Measurements from ENCODE around the gene MYLK.
"Not testable (repeated sequence)": the region's sequence is repeated elsewhere in the genome, so short reads cannot be mapped to it uniquely, and the experiment has no call there.

MYLK gene

DNA sequence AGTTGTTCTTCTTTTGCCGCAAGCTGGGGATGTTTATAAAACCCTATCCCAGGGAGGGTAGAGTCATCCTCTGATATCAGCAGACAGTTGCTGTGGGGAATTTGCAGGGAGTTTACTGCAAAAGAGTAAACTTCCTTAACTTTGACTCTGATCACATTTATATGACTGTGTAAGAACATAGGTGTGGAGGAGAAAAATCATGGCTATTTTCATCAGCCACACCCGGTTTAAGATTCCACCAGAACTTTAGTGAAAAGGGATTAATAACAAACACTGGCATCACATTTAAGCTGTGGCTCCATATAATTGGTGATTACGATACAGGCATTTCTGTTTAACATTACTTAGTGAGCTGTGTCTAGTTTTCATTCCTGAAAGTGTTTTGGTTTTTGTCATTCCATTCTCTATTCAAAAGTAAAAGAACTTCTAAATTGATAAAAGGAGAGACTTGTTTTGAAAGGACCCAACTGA, 143.1 kb downstream of the MYLK start:
- no peak for DNase-seq

DNA sequence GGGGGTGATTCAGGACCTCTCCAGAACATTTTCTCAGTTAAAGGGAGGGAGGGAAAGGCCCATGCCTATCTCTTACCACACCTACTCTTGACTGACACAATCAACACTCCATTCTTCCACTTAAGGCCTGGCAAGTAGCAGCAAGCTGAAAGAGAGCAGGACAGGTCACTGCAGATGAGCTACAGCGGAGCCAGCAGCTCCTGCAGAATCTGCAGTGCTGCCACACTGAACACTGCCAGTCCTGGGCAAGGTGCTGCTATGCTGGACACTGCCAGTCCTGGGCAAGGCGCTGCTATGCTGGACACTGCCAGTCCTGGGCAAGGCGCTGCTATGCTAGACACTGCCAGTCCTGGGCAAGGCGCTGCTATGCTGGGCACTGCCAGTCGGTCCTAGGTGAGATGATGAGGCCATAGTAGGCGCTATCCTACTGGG, 143.7 kb downstream of the MYLK start:
- DNase-seq: no peak

GRCh38 chr3:123739754-123740153, 144.4 kb downstream of the MYLK start:
- no peak for DNase-seq

- DNase-seq: no peak
These were observed 145.0 kb downstream of the MYLK start for GRCh38 chr3:123739106-123739505.

GRCh38 chr3:123738522-123738921, 145.6 kb downstream of the MYLK start:
- not testable (repeated sequence) for DNase-seq

- no peak for DNase-seq
These were observed 147.0 kb downstream of the MYLK start for GRCh38 chr3:123737168-123737567.

- no peak for DNase-seq
These were observed 148.7 kb downstream of the MYLK start for GRCh38 chr3:123735456-123735855.

GRCh38 chr3:123734527-123734902, 149.6 kb downstream of the MYLK start:
- DNase-seq: no peak

- DNase-seq: no peak
These were observed 150.2 kb downstream of the MYLK start for GRCh38 chr3:123733805-123734526.

- no peak for DNase-seq
These were observed 150.8 kb downstream of the MYLK start for GRCh38 chr3:123733341-123733740.

GRCh38 chr3:123732447-123732846, 151.7 kb downstream of the MYLK start:
- no peak for DNase-seq

DNA sequence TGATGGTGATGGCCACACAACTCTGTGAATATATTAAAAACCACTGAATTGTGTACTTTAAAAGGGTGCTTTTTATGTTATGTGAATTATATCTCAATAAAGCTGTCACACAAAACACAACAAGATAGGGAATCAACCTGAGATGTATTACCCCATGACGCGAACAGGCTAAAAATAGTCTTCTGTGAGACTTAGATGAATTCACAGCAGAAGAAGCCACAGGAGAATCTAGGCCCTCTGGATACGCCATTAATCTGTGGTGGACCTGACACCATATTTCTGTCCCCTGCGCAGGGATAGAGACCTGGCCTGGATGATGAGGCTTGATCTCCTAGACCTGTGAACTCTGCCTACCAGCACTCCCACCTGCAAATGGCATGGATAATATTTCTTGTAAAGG, 153.3 kb downstream of the MYLK start:
- no peak for DNase-seq

GRCh38 chr3:123728991-123729390, 155.1 kb downstream of the MYLK start:
- no peak for DNase-seq

- DNase-seq: no peak
These were observed 156.1 kb downstream of the MYLK start for GRCh38 chr3:123728014-123728413.

DNA sequence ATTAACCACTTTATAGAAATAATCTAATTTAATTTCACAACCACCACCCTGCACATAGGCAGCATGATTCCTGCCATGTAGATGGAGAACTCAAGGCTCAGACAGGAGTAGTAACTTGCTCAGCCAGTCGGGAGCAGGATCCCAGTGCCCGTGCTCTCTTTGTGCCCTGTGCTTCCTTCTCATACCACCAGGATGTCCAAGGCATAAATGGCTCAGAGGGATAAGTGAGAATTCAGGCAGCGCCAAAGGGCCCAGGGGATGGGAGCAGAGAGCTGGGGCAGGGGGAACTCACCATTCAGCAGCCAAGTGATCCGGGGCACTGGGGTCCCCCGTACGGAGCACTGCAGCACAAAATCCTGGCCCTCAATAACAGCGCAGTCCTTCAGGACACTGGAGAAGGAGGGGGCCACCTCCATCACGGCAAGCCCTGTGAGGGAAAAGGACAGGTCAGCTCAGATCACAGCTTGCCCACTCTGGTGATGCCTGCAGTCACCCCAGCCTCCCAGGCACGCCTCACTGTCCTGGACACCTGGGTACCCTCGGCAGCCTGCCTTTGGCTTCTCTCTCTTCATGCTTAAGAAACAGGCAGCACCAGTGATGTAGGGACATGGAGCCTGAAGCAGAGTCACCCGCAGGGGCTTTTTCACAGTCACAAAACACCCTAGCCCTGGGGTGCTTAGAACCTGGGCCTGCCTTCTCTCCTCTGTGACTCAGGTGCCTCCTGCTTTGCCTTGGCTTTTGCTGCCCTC, 158.3 kb downstream of the MYLK start:
- peak in 1 of 2 experiments; percentile 1 for DNase-seq

- no peak for DNase-seq
These were observed 159.8 kb downstream of the MYLK start for GRCh38 chr3:123724306-123724705.

DNA sequence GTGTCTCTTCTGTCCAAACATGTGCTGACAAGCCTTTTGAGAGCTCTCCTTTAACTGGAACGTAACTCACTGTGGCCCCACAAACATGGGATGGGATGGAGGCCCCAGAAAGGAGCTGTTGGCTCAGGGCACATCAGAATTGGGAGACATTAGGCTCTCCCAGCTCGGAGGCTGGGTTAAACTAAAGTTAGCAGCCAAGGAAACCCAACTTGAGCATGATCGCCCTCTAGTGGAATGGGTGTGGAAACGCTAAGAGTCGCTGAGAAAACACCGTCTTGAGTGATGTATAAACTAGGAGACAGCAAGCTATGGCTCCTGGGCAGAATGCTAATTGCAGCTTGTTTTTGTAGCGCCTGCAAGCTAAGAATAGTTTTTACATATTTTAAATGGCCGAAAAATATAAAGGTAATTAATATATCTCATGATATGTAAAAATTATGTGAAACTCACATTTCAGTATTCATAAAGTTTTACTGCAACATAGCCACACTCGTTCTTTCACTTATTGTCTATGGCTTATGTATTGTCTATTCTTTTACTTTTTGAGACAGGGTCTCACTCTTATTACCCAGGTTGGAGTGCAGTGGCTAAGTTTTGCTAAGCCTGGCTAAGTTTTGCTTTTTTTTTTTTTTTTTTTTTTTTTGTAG, 160.5 kb downstream of the MYLK start:
- DNase-seq: peak; percentile 60 to 83

- no peak for DNase-seq
These were observed 161.1 kb downstream of the MYLK start for GRCh38 chr3:123723070-123723469.

DNA sequence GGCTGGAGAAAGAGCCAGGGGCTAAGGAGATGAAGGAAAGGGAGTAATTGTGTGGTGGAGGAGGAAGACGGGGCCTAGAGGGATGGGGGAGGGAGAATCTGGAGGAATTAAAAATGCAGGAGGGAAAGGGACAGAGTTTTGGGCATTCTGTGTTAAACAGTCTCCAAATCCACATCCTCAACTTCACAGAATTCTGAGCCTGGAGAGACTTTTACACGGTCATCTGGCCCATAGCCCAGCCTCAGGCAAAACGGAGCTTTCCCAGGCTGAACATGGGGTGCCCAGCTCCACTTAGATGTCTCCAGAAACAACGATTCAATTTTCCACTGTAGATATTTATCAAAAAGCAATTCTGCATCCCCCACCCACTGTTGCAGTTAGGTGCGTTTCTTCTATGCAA, 161.7 kb downstream of the MYLK start:
- DNase-seq: no peak

DNA sequence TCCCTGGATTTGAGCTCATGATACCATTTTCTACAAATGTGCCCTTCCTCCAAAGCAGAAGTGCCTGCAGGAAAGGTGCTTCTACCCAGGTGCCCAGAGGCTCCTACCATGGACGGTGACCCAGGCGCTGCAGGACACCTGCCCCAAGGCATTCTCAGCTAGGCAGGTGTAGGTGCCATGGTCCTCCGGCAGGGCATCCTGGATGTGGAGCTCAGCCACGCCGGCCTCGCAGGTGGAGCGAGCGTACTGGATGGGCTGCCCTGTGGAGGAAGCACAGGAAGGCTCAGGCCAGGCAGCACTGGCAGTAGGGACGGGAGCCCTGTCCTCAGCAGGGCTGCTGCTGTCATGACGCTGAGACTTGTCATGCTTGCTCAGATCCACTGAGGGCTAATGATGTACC, 162.1 kb downstream of the MYLK start:
- no peak for DNase-seq

DNA sequence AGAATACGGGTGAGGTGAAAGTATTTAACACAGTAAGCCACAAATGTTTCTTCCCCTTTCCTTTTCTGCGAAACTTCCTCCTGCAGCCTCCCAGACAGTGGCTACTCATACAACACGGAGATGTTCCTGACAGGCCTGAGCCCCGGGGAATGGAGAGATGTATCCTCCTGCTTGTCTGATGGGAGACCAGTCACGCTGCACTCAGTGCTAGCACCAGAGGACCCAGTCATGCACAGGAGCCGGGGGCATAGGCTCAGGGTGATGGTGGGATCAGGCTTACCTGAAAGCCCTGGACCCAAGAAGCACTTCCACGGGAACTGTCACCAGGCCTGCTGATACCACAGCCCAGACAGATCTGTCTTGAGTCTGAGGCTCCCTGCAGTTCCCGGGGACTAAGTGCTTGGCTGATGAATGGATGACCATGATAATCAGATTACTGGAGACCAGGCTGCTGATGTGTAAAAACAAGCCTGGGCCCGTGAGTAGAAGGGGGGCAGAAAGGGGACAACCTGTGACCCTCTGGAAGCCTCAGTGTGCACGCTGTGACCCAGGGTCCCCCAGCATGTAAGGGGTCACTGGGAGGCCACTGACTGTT, 162.9 kb downstream of the MYLK start:
- not testable (repeated sequence) for DNase-seq

GRCh38 chr3:123720638-123721037, 163.5 kb downstream of the MYLK start:
- DNase-seq: no peak

DNA sequence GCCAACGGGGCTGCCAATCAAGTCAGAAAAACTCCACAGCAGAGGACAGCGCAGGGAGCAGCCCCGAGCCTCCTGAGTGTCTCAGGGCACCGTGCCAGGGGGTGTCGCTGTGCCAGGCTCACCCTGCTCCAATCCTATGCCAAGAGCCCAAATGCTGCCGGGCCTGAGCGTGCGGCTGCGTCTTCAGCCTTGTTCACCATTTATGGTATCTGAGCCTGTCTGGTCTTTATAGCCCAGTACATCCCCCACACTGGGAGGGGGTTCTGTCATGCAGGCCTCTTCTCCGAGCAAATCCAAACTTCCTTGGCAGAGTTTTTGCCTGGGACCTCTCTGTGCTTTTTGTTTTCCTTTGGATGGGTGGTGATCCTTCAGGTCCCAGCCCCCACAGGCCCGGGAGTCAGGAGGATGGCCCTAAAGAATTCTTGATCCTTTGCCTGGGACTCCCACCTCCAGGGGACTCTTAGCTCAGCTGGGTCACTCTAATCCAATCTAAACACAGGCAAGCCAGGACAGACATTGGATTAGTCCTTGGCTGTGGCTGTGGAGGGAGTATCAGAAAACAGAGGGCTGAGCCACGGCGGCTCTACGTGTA, 164.2 kb downstream of the MYLK start:
- DNase-seq: no peak

All from NCI-H526 (cell line).